ENCODE measurements around the gene MTA2.

MTA2 gene

DNA sequence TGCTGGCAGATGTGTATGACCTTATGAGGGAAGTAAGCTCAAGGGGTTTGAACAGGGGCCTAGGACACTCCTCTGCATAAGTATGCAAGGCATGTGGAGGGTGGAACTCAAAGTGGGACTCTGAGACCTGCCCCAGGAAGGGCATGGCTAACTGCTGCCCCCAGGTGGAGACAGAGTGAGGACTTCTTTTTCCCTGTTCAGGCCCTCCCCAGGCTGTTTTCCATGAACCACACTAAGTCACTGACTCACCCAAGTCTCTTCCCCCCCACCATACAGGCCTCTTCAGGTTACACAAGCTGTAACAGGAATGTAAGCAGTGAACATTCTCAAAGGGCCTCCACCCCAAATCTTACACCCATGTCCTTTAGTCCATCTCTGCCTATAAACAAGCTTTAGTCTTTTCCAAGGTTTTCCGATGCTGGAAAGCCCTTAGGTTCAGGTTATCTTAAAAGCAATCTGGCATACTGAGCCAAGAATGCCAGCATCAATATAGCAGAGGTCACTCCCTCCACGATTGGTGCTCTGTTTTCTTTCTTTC, 41.0 kb downstream of the MTA2 start (continued):
- TF ChIP-seq ZNF843 (tag by site-specific recombination; IDR thresholded peaks at IDR 0.05) (0 out of 2 replicates have a peak, but pooled peaks have one; percentile 22), ZNF146 (tag by site-specific recombination; IDR thresholded peaks at IDR 0.05) (no peak), ZNF654 (tag by site-specific recombination; IDR thresholded peaks at IDR 0.05; ENCODE audit: low read depth) (peak; percentile 72), TRIM28 (IDR thresholded peaks at IDR 0.05; ENCODE audit: borderline replicate concordance, low read length) (0 out of 2 replicates have a peak, but pooled peaks have one; percentile 42), ZNF174 (tag by site-specific recombination; IDR thresholded peaks at IDR 0.05) (no peak), ZXDB (tag by site-specific recombination; IDR thresholded peaks at IDR 0.05) (peak; percentile 41; the same call in 1 of the 2 replicates), ZNF248 (tag by site-specific recombination; IDR thresholded peaks at IDR 0.05) (no peak), ZNF837 (tag by site-specific recombination; IDR thresholded peaks at IDR 0.05) (0 out of 2 replicates have a peak, but pooled peaks have one; percentile 34), ZNF785 (tag by site-specific recombination; IDR thresholded peaks at IDR 0.05) (no peak), ZFP69B (tag by site-specific recombination; IDR thresholded peaks at IDR 0.05) (no peak), ZIC2 (tag by site-specific recombination; IDR thresholded peaks at IDR 0.05) (no peak), ZNF19 (tag by site-specific recombination; IDR thresholded peaks at IDR 0.05; ENCODE audit: low read depth) (no peak), ZBTB21 (tag by site-specific recombination; IDR thresholded peaks at IDR 0.05) (no peak), GLIS1 (tag by site-specific recombination; IDR thresholded peaks at IDR 0.05) (peak; percentile 79), KLF9 (tag by site-specific recombination; IDR thresholded peaks at IDR 0.05; ENCODE audit: low read depth) (no peak), SP2 (tag by site-specific recombination; IDR thresholded peaks at IDR 0.05) (peak; percentile 53), ZNF394 (tag by site-specific recombination; IDR thresholded peaks at IDR 0.05; ENCODE audit: borderline replicate concordance) (0 out of 2 replicates have a peak, but pooled peaks have one; percentile 26), ZNF558 (tag by site-specific recombination; IDR thresholded peaks at IDR 0.05) (peak; percentile 65)
- TF ChIP-seq, protein P1, sequence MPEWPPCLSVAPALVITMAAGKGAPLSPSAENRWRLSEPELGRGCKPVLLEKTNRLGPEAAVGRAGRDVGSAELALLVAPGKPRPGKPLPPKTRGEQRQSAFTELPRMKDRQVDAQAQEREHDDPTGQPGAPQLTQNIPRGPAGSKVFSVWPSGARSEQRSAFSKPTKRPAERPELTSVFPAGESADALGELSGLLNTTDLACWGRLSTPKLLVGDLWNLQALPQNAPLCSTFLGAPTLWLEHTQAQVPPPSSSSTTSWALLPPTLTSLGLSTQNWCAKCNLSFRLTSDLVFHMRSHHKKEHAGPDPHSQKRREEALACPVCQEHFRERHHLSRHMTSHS (tag by site-specific recombination; IDR thresholded peaks at IDR 0.05): no peak
- TF ChIP-seq, protein P2, sequence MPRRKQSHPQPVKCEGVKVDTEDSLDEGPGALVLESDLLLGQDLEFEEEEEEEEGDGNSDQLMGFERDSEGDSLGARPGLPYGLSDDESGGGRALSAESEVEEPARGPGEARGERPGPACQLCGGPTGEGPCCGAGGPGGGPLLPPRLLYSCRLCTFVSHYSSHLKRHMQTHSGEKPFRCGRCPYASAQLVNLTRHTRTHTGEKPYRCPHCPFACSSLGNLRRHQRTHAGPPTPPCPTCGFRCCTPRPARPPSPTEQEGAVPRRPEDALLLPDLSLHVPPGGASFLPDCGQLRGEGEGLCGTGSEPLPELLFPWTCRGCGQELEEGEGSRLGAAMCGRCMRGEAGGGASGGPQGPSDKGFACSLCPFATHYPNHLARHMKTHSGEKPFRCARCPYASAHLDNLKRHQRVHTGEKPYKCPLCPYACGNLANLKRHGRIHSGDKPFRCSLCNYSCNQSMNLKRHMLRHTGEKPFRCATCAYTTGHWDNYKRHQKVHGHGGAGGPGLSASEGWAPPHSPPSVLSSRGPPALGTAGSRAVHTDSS (tag by site-specific recombination; IDR thresholded peaks at IDR 0.05): no peak
- TF ChIP-seq, protein P3, sequence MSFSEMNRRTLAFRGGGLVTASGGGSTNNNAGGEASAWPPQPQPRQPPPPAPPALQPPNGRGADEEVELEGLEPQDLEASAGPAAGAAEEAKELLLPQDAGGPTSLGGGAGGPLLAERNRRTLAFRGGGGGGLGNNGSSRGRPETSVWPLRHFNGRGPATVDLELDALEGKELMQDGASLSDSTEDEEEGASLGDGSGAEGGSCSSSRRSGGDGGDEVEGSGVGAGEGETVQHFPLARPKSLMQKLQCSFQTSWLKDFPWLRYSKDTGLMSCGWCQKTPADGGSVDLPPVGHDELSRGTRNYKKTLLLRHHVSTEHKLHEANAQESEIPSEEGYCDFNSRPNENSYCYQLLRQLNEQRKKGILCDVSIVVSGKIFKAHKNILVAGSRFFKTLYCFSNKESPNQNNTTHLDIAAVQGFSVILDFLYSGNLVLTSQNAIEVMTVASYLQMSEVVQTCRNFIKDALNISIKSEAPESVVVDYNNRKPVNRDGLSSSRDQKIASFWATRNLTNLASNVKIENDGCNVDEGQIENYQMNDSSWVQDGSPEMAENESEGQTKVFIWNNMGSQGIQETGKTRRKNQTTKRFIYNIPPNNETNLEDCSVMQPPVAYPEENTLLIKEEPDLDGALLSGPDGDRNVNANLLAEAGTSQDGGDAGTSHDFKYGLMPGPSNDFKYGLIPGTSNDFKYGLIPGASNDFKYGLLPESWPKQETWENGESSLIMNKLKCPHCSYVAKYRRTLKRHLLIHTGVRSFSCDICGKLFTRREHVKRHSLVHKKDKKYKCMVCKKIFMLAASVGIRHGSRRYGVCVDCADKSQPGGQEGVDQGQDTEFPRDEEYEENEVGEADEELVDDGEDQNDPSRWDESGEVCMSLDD (tag by site-specific recombination; IDR thresholded peaks at IDR 0.05): no peak
- TF ChIP-seq, protein P4, sequence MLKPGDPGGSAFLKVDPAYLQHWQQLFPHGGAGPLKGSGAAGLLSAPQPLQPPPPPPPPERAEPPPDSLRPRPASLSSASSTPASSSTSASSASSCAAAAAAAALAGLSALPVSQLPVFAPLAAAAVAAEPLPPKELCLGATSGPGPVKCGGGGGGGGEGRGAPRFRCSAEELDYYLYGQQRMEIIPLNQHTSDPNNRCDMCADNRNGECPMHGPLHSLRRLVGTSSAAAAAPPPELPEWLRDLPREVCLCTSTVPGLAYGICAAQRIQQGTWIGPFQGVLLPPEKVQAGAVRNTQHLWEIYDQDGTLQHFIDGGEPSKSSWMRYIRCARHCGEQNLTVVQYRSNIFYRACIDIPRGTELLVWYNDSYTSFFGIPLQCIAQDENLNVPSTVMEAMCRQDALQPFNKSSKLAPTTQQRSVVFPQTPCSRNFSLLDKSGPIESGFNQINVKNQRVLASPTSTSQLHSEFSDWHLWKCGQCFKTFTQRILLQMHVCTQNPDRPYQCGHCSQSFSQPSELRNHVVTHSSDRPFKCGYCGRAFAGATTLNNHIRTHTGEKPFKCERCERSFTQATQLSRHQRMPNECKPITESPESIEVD (tag by site-specific recombination; IDR thresholded peaks at IDR 0.05): 0 out of 2 replicates have a peak, but pooled peaks have one; percentile 22

Data from HEK293 (cell line).